Prostate gland (tissue), 2 donors: ENCODE data around the gene ZNF414. TPM values are rescaled to one million over a fixed set of nuclear protein-coding genes. Genes with fewer than 3 reads are reported as not detected.
A peak's percentile ranks its signal among the peaks of the same experiment; 100 is the strongest.
"Not testable (repeated sequence)": the region's sequence is repeated elsewhere in the genome, so short reads cannot be mapped to it uniquely, and the experiment has no call there.

Source experiments
- DNase-seq: peaks from one replicate; pipeline ENCODE4 v3.0.0-alpha.2; 2019; ENCODE audit warnings: low spot score
- H3K27ac ChIP-seq, 2 donors: fragments of 200-600 bp; sonication (generic); 2 replicates each; pipeline ENCODE4 v1.5.1; 2017 to 2019
- H3K27me3 ChIP-seq: fragments of 200-600 bp; sonication (generic); replicated peaks from 2 replicates; pipeline ENCODE4 v1.5.1; 2019; ENCODE audit not compliant: insufficient read depth
- H3K36me3 ChIP-seq, 2 donors: fragments of 200-600 bp; sonication (generic); 1 replicate in 1 of 2; 2 replicates in 1 of 2; pipeline versions ENCODE4 v1.5.1 to v1.8.1; 2017 to 2019
- H3K4me1 ChIP-seq: fragments of 200-600 bp; sonication (generic); replicated peaks from 2 replicates; pipeline ENCODE4 v1.5.1; 2019
- H3K4me3 ChIP-seq, 2 donors: fragments of 200-600 bp; sonication (generic); 2 replicates each; pipeline ENCODE4 v1.5.1; 2017 to 2019
- H3K9me3 ChIP-seq: fragments of 200-600 bp; sonication (generic); 2 replicates; pipeline ENCODE4 v1.5.1; 2017
- POLR2A ChIP-seq: fragments of 450-650 bp; IDR thresholded peaks from one replicate; pipeline ENCODE4 v1.6.1; 2016; ENCODE audit warnings: antibody characterized with exemption, mild to moderate bottlenecking
- POLR2AphosphoS5 ChIP-seq: sonication (generic); formaldehyde crosslinking; IDR thresholded peaks from one replicate; pipeline ENCODE4 v1.6.1; 2017; ENCODE audit warnings: antibody characterized with exemption
- WGBS: methylation state at CpG from one replicate; pipeline ENCODE4 v1.1.5; 2018; 5-methylcytosine and 5-hydroxymethylcytosine counted together
- intact Hi-C: fragments of 100-400 bp; cut with DNase I; formaldehyde crosslinking; loops from one replicate; pipeline ENCODE4 v1.14.2; 2022
- total RNA-seq, 2 donors: library from RNA; depleted of rRNA; stranded (reverse); fragments of >200 nt; gene quantifications; one replicate each; pipeline ENCODE4 v1.1.0, GENCODE V29; 2016
- TF ChIP-seq, protein P1 (sequence below), 4 experiments: fragments of 200-600 bp in 2 of 4; fragments of 450-650 bp in 2 of 4; sonication (generic) in 2 of 4; IDR thresholded peaks; 1 replicate in 3 of 4; 2 replicates in 1 of 4; pipeline ENCODE4 v1.5.1; 2016 to 2019; ENCODE audit warnings: antibody characterized with exemption in 4 of 4, mild to moderate bottlenecking in 2 of 4, moderate library complexity in 2 of 4

The ZNF414 gene
- total RNA-seq, 2 donors from 2014 or later = 24.4 to 59.5 TPM

DNA sequence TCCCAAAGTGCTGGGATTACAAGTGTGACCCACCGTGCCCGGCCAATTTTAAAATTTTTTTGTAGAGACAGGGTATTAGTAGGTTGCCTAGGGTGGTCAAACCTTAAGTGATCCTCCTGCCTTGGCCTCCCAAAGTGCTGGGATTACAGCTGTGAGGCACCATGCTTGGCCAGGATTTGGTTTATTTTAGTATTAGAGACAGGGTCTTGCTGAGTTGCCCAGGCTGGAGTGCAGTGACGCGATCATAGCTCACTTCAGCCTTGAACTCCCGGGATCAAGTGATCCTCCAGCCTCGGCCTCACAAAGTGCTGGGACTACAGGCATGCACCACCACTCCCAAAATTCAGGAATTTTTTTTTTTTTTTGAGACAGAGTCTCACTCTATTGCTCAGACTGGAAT lies 5.4 kb upstream of the ZNF414 start:
- intact Hi-C loops = no loop called here
- Histone ChIP-seq H3K27ac (no peak overlapping the region), H3K4me1 (no peaks in the 10 kb centered on the region), H3K4me3 (no peak overlapping the region), H3K27me3 (no peaks in the 10 kb centered on the region), H3K36me3 (no peaks in the 10 kb centered on the region), H3K9me3 (no peaks in the 10 kb centered on the region)
- no peak for DNase-seq
- TF ChIP-seq POLR2AphosphoS5 = no peak
- TF ChIP-seq POLR2A = no peak
- TF ChIP-seq, protein P1, sequence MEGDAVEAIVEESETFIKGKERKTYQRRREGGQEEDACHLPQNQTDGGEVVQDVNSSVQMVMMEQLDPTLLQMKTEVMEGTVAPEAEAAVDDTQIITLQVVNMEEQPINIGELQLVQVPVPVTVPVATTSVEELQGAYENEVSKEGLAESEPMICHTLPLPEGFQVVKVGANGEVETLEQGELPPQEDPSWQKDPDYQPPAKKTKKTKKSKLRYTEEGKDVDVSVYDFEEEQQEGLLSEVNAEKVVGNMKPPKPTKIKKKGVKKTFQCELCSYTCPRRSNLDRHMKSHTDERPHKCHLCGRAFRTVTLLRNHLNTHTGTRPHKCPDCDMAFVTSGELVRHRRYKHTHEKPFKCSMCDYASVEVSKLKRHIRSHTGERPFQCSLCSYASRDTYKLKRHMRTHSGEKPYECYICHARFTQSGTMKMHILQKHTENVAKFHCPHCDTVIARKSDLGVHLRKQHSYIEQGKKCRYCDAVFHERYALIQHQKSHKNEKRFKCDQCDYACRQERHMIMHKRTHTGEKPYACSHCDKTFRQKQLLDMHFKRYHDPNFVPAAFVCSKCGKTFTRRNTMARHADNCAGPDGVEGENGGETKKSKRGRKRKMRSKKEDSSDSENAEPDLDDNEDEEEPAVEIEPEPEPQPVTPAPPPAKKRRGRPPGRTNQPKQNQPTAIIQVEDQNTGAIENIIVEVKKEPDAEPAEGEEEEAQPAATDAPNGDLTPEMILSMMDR (IDR thresholded peaks at IDR 0.05) = no peak
- WGBS = 95% methylated on average over 6 of the region's 6 CpGs

DNA sequence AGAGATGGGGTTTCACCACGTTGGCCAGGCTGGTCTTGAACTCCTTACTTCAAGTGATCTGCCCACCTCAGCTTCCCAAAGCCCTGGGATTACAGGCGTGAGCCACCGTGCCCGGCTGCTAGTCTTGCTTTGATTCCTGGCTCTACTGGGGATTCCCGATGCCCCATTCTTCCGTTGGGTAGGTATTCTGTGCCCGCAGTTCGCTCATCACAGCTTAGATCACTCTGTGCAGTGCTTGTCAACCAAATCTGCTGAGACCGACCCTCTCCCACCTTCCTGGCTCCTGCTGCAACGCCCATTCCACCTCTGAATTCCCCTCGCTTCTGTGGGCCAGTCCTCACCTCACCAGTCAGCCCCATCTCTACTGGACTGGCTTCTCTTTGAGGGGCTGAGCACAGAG lies 4.6 kb upstream of the ZNF414 start:
- TF ChIP-seq POLR2AphosphoS5 (no peak), POLR2A (no peak)
- TF ChIP-seq, protein P1 (IDR thresholded peaks at IDR 0.05) = no peak
- H3K27ac ChIP-seq = no peak overlapping the region
- no peaks in the 10 kb centered on the region for H3K36me3 ChIP-seq
- no peaks in the 10 kb centered on the region for H3K9me3 ChIP-seq
- intact Hi-C loops = no loop called here
- no peak for DNase-seq
- H3K4me3 ChIP-seq = no peak overlapping the region
- H3K27me3 ChIP-seq = no peaks in the 10 kb centered on the region
- H3K4me1 ChIP-seq = peaks cover under 1% of the 10 kb centered on the region
- WGBS = 81% methylated on average over 11 of the region's 11 CpGs

DNA sequence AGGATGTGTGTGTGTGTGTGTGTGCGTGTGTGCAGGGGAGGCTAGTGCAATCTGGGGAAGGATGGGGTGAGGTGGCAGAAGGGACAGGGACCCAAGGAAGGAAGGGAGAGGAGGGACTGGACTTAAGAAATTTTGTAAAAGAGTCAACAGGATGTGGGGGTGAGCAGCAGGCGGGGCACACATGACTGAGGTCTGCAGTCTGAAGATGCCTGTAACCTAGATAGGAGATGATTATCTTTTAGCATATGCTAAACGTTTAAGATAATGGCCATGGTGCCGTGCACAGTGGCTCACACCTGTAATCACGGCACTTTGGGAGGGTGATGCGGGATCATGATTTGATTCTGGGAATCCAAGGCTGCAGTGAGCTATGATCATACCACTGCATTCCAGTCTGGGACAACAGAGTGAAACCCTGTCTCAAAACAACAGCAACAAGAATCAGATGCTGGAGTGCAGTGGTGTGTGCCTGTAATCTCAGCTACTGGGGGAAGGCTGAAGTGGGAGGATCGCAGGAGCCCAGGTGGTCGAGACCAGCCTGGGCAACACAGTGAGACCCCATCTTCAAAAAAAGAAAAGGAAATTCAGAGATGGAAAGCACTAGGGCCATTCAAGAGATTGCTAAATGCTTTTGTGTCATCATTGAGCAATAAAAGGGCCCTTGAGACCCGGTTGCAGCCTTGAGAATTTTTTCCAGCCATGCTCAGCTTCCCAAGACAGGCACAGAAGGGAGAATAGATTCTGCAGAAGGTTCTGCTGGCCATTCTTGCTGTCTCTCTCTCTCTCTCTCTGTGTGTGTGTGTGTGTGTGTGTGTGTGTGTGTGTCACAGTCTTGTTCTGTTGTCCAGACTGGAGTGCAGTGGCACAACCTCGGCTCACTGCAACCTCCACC lies 3.8 kb upstream of the ZNF414 start:
- intact Hi-C loops = no loop called here
- Histone ChIP-seq H3K27ac (no peak overlapping the region), H3K4me3 (no peak overlapping the region), H3K4me1 (peaks cover 7% of the 10 kb centered on the region), H3K9me3 (no peaks in the 10 kb centered on the region), H3K36me3 (no peaks in the 10 kb centered on the region), H3K27me3 (no peaks in the 10 kb centered on the region)
- no peak for DNase-seq
- WGBS = 55% methylated on average over 10 of the region's 10 CpGs
- TF ChIP-seq POLR2AphosphoS5 (no peak), POLR2A (no peak)
- TF ChIP-seq, protein P1 (IDR thresholded peaks at IDR 0.05) = no peak

DNA sequence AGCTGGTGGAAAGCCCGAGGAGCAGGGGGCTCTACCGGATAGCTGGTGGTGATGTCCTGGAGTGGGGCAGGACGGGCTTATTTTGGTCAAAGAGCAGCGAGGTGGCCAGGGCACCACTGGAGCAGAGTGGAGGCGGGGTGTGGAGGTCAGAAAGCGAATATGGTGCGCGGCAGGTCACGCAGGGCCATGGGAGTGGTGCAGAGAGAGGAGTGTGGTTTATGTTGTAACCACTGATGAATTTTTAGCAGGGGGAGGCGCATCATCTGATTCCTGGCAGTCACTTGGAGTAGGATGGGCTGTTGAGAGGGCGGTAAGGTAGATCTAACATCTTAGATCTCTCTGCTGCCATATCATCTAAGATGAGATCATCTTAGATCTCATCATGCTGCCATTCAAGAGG lies 1.4 kb upstream of the ZNF414 start:
- intact Hi-C loops = no loop called here
- no peak for DNase-seq
- no peak overlapping the region for H3K27ac ChIP-seq
- no peaks in the 10 kb centered on the region for H3K27me3 ChIP-seq
- H3K9me3 ChIP-seq = no peaks in the 10 kb centered on the region
- 82% methylated on average over 11 of the region's 11 CpGs for whole genome bisulfite sequencing
- H3K36me3 ChIP-seq = no peaks in the 10 kb centered on the region
- peaks cover 7% of the 10 kb centered on the region for H3K4me1 ChIP-seq
- no peak overlapping the region for H3K4me3 ChIP-seq
- TF ChIP-seq POLR2A = no peak
- TF ChIP-seq POLR2AphosphoS5 = no peak
- TF ChIP-seq, protein P1 (IDR thresholded peaks at IDR 0.05) = no peak

DNA sequence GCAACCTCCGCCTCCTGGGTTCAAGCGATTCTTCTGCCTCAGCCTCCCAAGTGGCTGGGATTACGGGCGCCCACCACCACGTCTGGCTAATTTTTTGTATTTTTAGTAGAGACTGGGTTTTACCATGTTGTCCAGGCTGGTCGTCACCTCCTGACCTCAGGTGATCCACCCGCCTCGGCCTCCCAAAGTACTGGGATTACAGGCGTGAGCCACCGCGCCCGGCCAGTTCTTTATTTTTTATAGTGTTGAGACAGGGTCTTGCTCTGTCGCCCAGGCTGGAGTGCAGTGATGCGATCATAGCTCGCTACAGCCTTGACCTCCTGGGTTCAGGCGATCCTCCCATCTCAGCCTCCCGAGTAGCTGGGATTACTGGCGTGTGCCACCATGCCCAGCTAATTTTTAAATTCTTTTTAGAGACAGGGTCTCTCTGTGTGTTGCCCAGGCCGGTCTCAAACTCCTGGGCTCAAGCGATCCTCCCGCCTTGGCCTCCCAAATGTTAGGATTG lies 590 bp upstream of the ZNF414 start:
- H3K4me3 ChIP-seq = peak overlapping the region; percentile 73 to 97
- H3K9me3 ChIP-seq = not testable (repeated sequence)
- 76% methylated on average over 21 of the region's 21 CpGs for WGBS

More for the DNA sequence above, 590 bp upstream of the ZNF414 start:
- H3K36me3 ChIP-seq, H3K27me3 ChIP-seq, DNase-seq, H3K4me1 ChIP-seq, intact Hi-C loops: not testable (repeated sequence)
- H3K27ac ChIP-seq = peak overlapping the region; percentile 98 to 100
